Mesendoderm (in vitro differentiated cells): Measurements from ENCODE around the gene ARMC2.
A peak's percentile ranks its signal among the peaks of the same experiment; 100 is the strongest.

Experiments used
- DNase-seq: peaks from one replicate; pipeline ENCODE4 v3.0.0; 2013
- H2AK5ac ChIP-seq: 2 replicates; pipeline ENCODE4 v1.6.1; 2013; ENCODE audit warnings: low read length, inconsistent platforms
- H2BK120ac ChIP-seq: 2 replicates; pipeline ENCODE4 v1.6.1; 2013; ENCODE audit warnings: low read depth, mild to moderate bottlenecking, low read length, moderate library complexity, mixed read lengths
- H2BK15ac ChIP-seq: replicated peaks from 2 replicates; pipeline ENCODE4 v1.6.1; 2013; ENCODE audit warnings: low read depth, mild to moderate bottlenecking, moderate library complexity
- H2BK5ac ChIP-seq: 2 replicates; pipeline ENCODE4 v1.6.1; 2013; ENCODE audit warnings: low read length, inconsistent platforms
- H3K18ac ChIP-seq: 2 replicates; pipeline ENCODE4 v1.6.1; 2013; ENCODE audit warnings: mild to moderate bottlenecking, low read length, mixed read lengths
- H3K23ac ChIP-seq: one replicate; pipeline ENCODE4 v1.6.1; 2013; ENCODE audit warnings: low read length
- H3K27ac ChIP-seq: 2 replicates; pipeline ENCODE4 v1.5.1; 2013; ENCODE audit warnings: low read depth, mild to moderate bottlenecking, inconsistent platforms, low read length, moderate library complexity
- H3K27me3 ChIP-seq: 2 replicates; pipeline ENCODE4 v1.6.1; 2013; ENCODE audit warnings: low read length, control low read depth, mild to moderate bottlenecking, inconsistent platforms; ENCODE audit not compliant: insufficient read depth, poor library complexity
- H3K36me3 ChIP-seq: 2 replicates; pipeline ENCODE4 v1.6.1; 2013; ENCODE audit warnings: low read length, inconsistent platforms; ENCODE audit not compliant: control insufficient read depth, insufficient read depth
- H3K4ac ChIP-seq: one replicate; pipeline ENCODE4 v1.6.1; 2013; ENCODE audit warnings: low read depth, mild to moderate bottlenecking, low read length, moderate library complexity
- H3K4me1 ChIP-seq: 2 replicates; pipeline ENCODE4 v1.6.1; 2013; ENCODE audit warnings: low read depth, low read length, inconsistent platforms; ENCODE audit not compliant: control insufficient read depth
- H3K4me2 ChIP-seq: 2 replicates; pipeline ENCODE4 v1.6.1; 2013; ENCODE audit warnings: low read length
- H3K4me3 ChIP-seq: 2 replicates; pipeline ENCODE4 v1.5.1; 2013; ENCODE audit warnings: mild to moderate bottlenecking, low read length
- H3K56ac ChIP-seq: one replicate; pipeline ENCODE4 v1.6.1; 2013; ENCODE audit warnings: low read length
- H3K79me1 ChIP-seq: 2 replicates; pipeline ENCODE4 v1.6.1; 2013; ENCODE audit warnings: low read length, inconsistent platforms
- H3K79me2 ChIP-seq: 2 replicates; pipeline ENCODE4 v1.6.1; 2013; ENCODE audit warnings: mild to moderate bottlenecking, low read length; ENCODE audit not compliant: control insufficient read depth, insufficient read depth
- H3K9ac ChIP-seq: 2 replicates; pipeline ENCODE4 v1.6.1; 2013; ENCODE audit warnings: low read length, inconsistent platforms
- H4K5ac ChIP-seq: one replicate; pipeline ENCODE4 v1.6.1; 2013; ENCODE audit warnings: low read length
- H4K8ac ChIP-seq: one replicate; pipeline ENCODE4 v1.6.1; 2013; ENCODE audit warnings: low read depth, mild to moderate bottlenecking, control low read depth, low read length, moderate library complexity
- WGBS: extraction: QIAGEN DNeasy Blood & Tissue Kit; methylation state at CpG from one replicate; pipeline ENCODE4 v1.1.7; 2013; ENCODE audit warnings: low lambda C conversion rate, missing lambda C conversion rate; ENCODE audit not compliant: insufficient coverage; ENCODE audit errors: extremely low coverage; 5-methylcytosine and 5-hydroxymethylcytosine counted together

ARMC2 gene

GRCh38 chr6:108820006-108820405 is 28.2 kb upstream of the ARMC2 start:
- H3K23ac ChIP-seq: no peak overlapping the region
- no CpG with 5 or more reads among the region's 3 CpGs for WGBS
- no peak overlapping the region for H4K5ac ChIP-seq
- no peak overlapping the region for H3K56ac ChIP-seq
- H3K79me1 ChIP-seq: no peaks in the 10 kb centered on the region
- no peak overlapping the region for H2BK15ac ChIP-seq
- no peak overlapping the region for H3K18ac ChIP-seq
- H3K27ac ChIP-seq: no peak overlapping the region
- H3K4ac ChIP-seq: no peak overlapping the region
- H2BK5ac ChIP-seq: no peak overlapping the region
- no peak overlapping the region for H2AK5ac ChIP-seq
- no peak overlapping the region for H2BK120ac ChIP-seq
- no peak overlapping the region for H3K4me3 ChIP-seq
- H3K27me3 ChIP-seq: no peaks in the 10 kb centered on the region
- no peaks in the 10 kb centered on the region for H3K36me3 ChIP-seq
- no peak overlapping the region for H3K4me2 ChIP-seq
- no peaks in the 10 kb centered on the region for H3K79me2 ChIP-seq
- DNase-seq: no peak
- H4K8ac ChIP-seq: no peak overlapping the region
- no peaks in the 10 kb centered on the region for H3K4me1 ChIP-seq
- no peak overlapping the region for H3K9ac ChIP-seq

- Histone ChIP-seq H4K8ac (no peak overlapping the region), H2BK120ac (no peak overlapping the region), H2BK15ac (no peak overlapping the region), H2AK5ac (no peak overlapping the region), H3K27me3 (no peaks in the 10 kb centered on the region), H3K23ac (no peak overlapping the region), H3K56ac (no peak overlapping the region), H3K18ac (no peak overlapping the region), H3K4me3 (no peak overlapping the region), H3K9ac (no peak overlapping the region), H2BK5ac (no peak overlapping the region), H3K4ac (no peak overlapping the region), H3K27ac (no peak overlapping the region), H3K79me2 (no peaks in the 10 kb centered on the region), H3K36me3 (no peaks in the 10 kb centered on the region), H4K5ac (no peak overlapping the region), H3K4me2 (no peak overlapping the region), H3K79me1 (no peaks in the 10 kb centered on the region), H3K4me1 (no peaks in the 10 kb centered on the region)
- whole genome bisulfite sequencing: no CpG with 5 or more reads among the region's 4 CpGs
- no peak for DNase-seq
Observed at GRCh38 chr6:108822401-108822800, 25.8 kb upstream of the ARMC2 start.

DNA sequence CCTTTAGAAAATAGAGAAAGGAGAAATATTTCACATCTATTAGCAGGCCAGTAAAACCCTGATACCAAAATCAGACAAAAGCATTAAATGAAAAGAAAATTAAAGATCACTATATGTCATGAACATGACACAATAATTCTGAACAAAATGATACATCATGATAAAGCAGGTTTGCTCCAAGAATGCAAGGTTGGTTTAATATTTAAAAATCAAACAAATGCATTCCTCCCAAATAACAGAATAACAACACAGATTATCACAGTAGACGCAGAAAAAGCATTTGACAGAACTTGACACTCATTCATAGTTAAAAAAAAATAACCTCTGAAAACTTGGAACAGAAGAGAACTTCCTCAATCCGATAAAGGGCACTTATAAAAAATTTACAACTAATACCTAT is 22.9 kb upstream of the ARMC2 start:
- Histone ChIP-seq H3K27ac (no peak overlapping the region), H3K4ac (no peak overlapping the region), H2BK15ac (no peak overlapping the region), H4K8ac (no peak overlapping the region), H3K36me3 (no peaks in the 10 kb centered on the region), H2BK5ac (no peak overlapping the region), H3K27me3 (no peaks in the 10 kb centered on the region), H3K9ac (no peak overlapping the region), H3K23ac (no peak overlapping the region), H3K56ac (no peak overlapping the region), H4K5ac (no peak overlapping the region), H3K79me1 (no peaks in the 10 kb centered on the region), H3K79me2 (no peaks in the 10 kb centered on the region), H3K4me1 (no peaks in the 10 kb centered on the region), H2BK120ac (no peak overlapping the region), H2AK5ac (no peak overlapping the region), H3K4me2 (no peak overlapping the region), H3K4me3 (no peak overlapping the region), H3K18ac (no peak overlapping the region)
- WGBS: no CpG with 5 or more reads among the region's 2 CpGs
- DNase-seq: no peak

DNA sequence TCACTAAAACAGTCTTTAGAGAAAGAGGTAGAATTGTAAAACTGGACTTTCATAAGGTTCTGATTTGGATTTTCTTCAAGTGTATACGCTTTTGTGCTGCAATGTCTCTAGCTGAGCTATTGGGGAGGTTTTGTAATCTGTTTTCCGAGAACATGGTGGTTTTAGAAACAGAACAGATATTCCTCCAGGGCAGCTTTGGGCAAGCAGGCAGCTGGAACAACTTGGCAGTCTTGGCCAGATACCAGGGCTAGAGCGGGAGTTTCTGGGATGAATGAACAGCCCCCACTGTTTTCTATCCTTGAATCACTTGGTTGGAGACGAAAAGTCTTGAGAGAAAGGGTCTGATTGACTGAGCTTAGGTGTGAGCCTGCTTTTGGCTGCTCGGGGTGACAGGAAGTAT is 17.1 kb upstream of the ARMC2 start:
- Histone ChIP-seq H3K36me3 (no peaks in the 10 kb centered on the region), H3K79me2 (no peaks in the 10 kb centered on the region), H3K23ac (no peak overlapping the region), H3K27ac (no peak overlapping the region), H3K27me3 (no peaks in the 10 kb centered on the region), H2AK5ac (no peak overlapping the region), H4K8ac (no peak overlapping the region), H2BK5ac (no peak overlapping the region), H4K5ac (no peak overlapping the region), H2BK15ac (no peak overlapping the region), H3K4ac (no peak overlapping the region), H3K56ac (no peak overlapping the region), H3K4me1 (no peaks in the 10 kb centered on the region), H3K18ac (no peak overlapping the region), H3K4me3 (no peak overlapping the region), H2BK120ac (no peak overlapping the region), H3K9ac (no peak overlapping the region), H3K79me1 (no peaks in the 10 kb centered on the region), H3K4me2 (no peak overlapping the region)
- WGBS: no CpG with 5 or more reads among the region's 5 CpGs
- DNase-seq: no peak

DNA sequence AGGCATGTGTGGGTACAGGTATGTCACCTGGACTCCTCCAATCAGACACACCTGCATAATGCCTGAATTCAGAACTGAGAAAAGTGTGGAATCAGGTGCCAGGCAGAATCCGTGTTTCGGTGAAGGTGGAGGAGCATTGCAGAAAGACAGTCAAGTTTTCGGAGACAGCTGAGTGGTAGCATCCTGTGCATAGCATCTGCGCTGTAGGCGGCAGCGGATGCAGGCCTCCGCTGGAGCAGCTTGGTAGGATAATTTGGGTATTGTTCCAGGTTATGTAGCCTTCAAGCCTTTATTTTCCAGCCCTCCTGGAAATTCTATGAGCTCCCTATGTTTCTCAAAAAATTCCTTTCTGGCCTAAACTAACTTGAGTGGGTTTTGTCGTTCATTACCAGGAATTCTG is 15.5 kb upstream of the ARMC2 start:
- Histone ChIP-seq H3K4me1 (peaks cover 1% of the 10 kb centered on the region), H3K56ac (no peak overlapping the region), H3K79me1 (no peaks in the 10 kb centered on the region), H2AK5ac (no peak overlapping the region), H3K4ac (no peak overlapping the region), H3K4me3 (no peak overlapping the region), H3K27ac (no peak overlapping the region), H3K18ac (no peak overlapping the region), H3K36me3 (no peaks in the 10 kb centered on the region), H3K9ac (no peak overlapping the region), H4K8ac (no peak overlapping the region), H3K23ac (no peak overlapping the region), H3K4me2 (no peak overlapping the region), H2BK120ac (no peak overlapping the region), H2BK5ac (no peak overlapping the region), H2BK15ac (no peak overlapping the region), H3K79me2 (no peaks in the 10 kb centered on the region), H3K27me3 (no peaks in the 10 kb centered on the region), H4K5ac (no peak overlapping the region)
- WGBS: no CpG with 5 or more reads among the region's 8 CpGs
- DNase-seq: no peak

- Histone ChIP-seq H4K8ac (no peak overlapping the region), H3K36me3 (no peaks in the 10 kb centered on the region), H2BK5ac (no peak overlapping the region), H3K79me1 (no peaks in the 10 kb centered on the region), H2BK120ac (no peak overlapping the region), H3K79me2 (no peaks in the 10 kb centered on the region), H3K4me3 (no peak overlapping the region), H3K9ac (no peak overlapping the region), H4K5ac (no peak overlapping the region), H2AK5ac (no peak overlapping the region), H2BK15ac (no peak overlapping the region), H3K4ac (no peak overlapping the region), H3K23ac (no peak overlapping the region), H3K27me3 (no peaks in the 10 kb centered on the region), H3K56ac (no peak overlapping the region), H3K27ac (no peak overlapping the region), H3K4me2 (no peak overlapping the region), H3K18ac (no peak overlapping the region), H3K4me1 (peaks cover 3% of the 10 kb centered on the region)
- WGBS: no CpG with 5 or more reads among the region's 4 CpGs
- DNase-seq: peak; percentile 81
Observed at GRCh38 chr6:108835218-108835850, 12.9 kb upstream of the ARMC2 start.
